H9 (cell line): ENCODE results near the gene PACC1. TPM values are rescaled to one million over a fixed set of nuclear protein-coding genes. Genes with fewer than 3 reads are reported as not detected.
A peak's percentile ranks its signal among the peaks of the same experiment; 100 is the strongest.

Experiments
- DNase-seq: peaks from one replicate; pipeline ENCODE4 v3.0.0-alpha.2; 2017
- H2AFZ ChIP-seq: one replicate; pipeline ENCODE4 v1.6.1; 2013; ENCODE audit warnings: mild to moderate bottlenecking, low read length, control low read depth, moderate library complexity
- H2AK5ac ChIP-seq: 2 replicates; pipeline ENCODE4 v1.6.1; 2013; ENCODE audit warnings: low read length, control low read depth, mixed read lengths; ENCODE audit not compliant: insufficient read length
- H2BK120ac ChIP-seq: one replicate; pipeline ENCODE4 v1.6.1; 2013; ENCODE audit warnings: low read depth, mild to moderate bottlenecking, low read length, control low read depth, inconsistent platforms; ENCODE audit not compliant: poor library complexity, severe bottlenecking
- H2BK12ac ChIP-seq: 2 replicates; pipeline ENCODE4 v1.6.1; 2013; ENCODE audit warnings: low read length, control low read depth, mixed read lengths, low read depth; ENCODE audit not compliant: insufficient read length
- H2BK15ac ChIP-seq: 2 replicates; pipeline ENCODE4 v1.6.1; 2013; ENCODE audit warnings: low read depth, low read length, control low read depth
- H2BK20ac ChIP-seq: one replicate; pipeline ENCODE4 v1.6.1; 2013; ENCODE audit warnings: low read depth, mild to moderate bottlenecking, low read length, control low read depth, inconsistent platforms; ENCODE audit not compliant: poor library complexity, severe bottlenecking
- H2BK5ac ChIP-seq: 2 replicates; pipeline ENCODE4 v1.6.1; 2013; ENCODE audit warnings: low read length, control low read depth, mixed read lengths; ENCODE audit not compliant: insufficient read length
- H3K14ac ChIP-seq: 2 replicates; pipeline ENCODE4 v1.6.1; 2013; ENCODE audit warnings: low read length, control low read depth; ENCODE audit not compliant: insufficient read depth
- H3K18ac ChIP-seq: 2 replicates; pipeline ENCODE4 v1.6.1; 2013; ENCODE audit warnings: low read depth, mild to moderate bottlenecking, mixed read lengths, low read length, control low read depth; ENCODE audit not compliant: insufficient read length
- H3K23ac ChIP-seq: 2 replicates; pipeline ENCODE4 v1.6.1; 2013; ENCODE audit warnings: low read length, control low read depth, mixed read lengths, low read depth; ENCODE audit not compliant: insufficient read length
- H3K23me2 ChIP-seq: 2 replicates; pipeline ENCODE4 v1.6.1; 2013; ENCODE audit warnings: low read depth, mild to moderate bottlenecking, mixed read lengths, low read length, control low read depth; ENCODE audit not compliant: insufficient read length, poor library complexity, severe bottlenecking
- H3K27ac ChIP-seq: 2 replicates; pipeline ENCODE4 v1.5.1; 2013; ENCODE audit warnings: low read length, control low read depth, mixed read lengths, low read depth; ENCODE audit not compliant: insufficient read length
- H3K27me3 ChIP-seq: 2 replicates; pipeline ENCODE4 v1.6.1; 2013; ENCODE audit warnings: low read length, control low read depth, inconsistent platforms; ENCODE audit not compliant: insufficient read depth
- H3K4ac ChIP-seq: 2 replicates; pipeline ENCODE4 v1.6.1; 2013; ENCODE audit warnings: low read depth, mild to moderate bottlenecking, control low read depth, inconsistent platforms, low read length, moderate library complexity
- H3K4me1 ChIP-seq: 2 replicates; pipeline ENCODE4 v1.6.1; 2013; ENCODE audit warnings: low read length, control low read depth, inconsistent platforms; ENCODE audit not compliant: insufficient read depth
- H3K4me2 ChIP-seq: 2 replicates; pipeline ENCODE4 v1.6.1; 2013; ENCODE audit warnings: low read length, control low read depth, mixed read lengths; ENCODE audit not compliant: insufficient read length, insufficient read depth
- H3K56ac ChIP-seq: 2 replicates; pipeline ENCODE4 v1.6.1; 2013; ENCODE audit warnings: low read depth, mild to moderate bottlenecking, mixed read lengths, low read length, control low read depth; ENCODE audit not compliant: insufficient read length
- H3K79me1 ChIP-seq: 2 replicates; pipeline ENCODE4 v1.6.1; 2013; ENCODE audit warnings: low read depth, mild to moderate bottlenecking, moderate library complexity, low read length, control low read depth, inconsistent platforms; ENCODE audit not compliant: insufficient read depth, poor library complexity, severe bottlenecking
- H3K79me2 ChIP-seq: 2 replicates; pipeline ENCODE4 v1.6.1; 2013; ENCODE audit warnings: low read length, control low read depth, inconsistent platforms; ENCODE audit not compliant: insufficient read depth
- H3K9ac ChIP-seq: 2 replicates; pipeline ENCODE4 v1.6.1; 2013; ENCODE audit warnings: low read length, control low read depth, mixed read lengths; ENCODE audit not compliant: insufficient read length; ENCODE audit errors: extremely low read depth
- H3K9me3 ChIP-seq: one replicate; pipeline ENCODE4 v1.6.1; 2013; ENCODE audit warnings: low read depth, low read length, inconsistent platforms; ENCODE audit not compliant: control insufficient read depth
- H3T11ph ChIP-seq: one replicate; pipeline ENCODE4 v1.6.1; 2013; ENCODE audit warnings: mild to moderate bottlenecking, low read length, control low read depth, inconsistent platforms
- H4K20me1 ChIP-seq: one replicate; pipeline ENCODE4 v1.6.1; 2013; ENCODE audit not compliant: control insufficient read depth, insufficient read length, insufficient read depth
- H4K5ac ChIP-seq: 2 replicates; pipeline ENCODE4 v1.6.1; 2013; ENCODE audit warnings: low read depth, mild to moderate bottlenecking, mixed read lengths, low read length, control low read depth; ENCODE audit not compliant: insufficient read length
- H4K8ac ChIP-seq: replicated peaks from 2 replicates; pipeline ENCODE4 v1.6.1; 2013; ENCODE audit warnings: low read length, control low read depth, mixed read lengths, low read depth; ENCODE audit not compliant: insufficient read length
- H4K91ac ChIP-seq: 2 replicates; pipeline ENCODE4 v1.6.1; 2013; ENCODE audit warnings: low read depth, mild to moderate bottlenecking, moderate library complexity, mixed read lengths, low read length, control low read depth; ENCODE audit not compliant: insufficient read length
- H3K27ac Mint-ChIP-seq, 3 experiments: 2 replicates in 2 of 3; 3 replicates in 1 of 3; pipeline ENCODE4 v1.8.0; 2020 to 2021; ENCODE audit warnings: mixed read lengths in 3 of 3, mild to moderate bottlenecking in 1 of 3, moderate library complexity in 1 of 3
- H3K27me3 Mint-ChIP-seq: 2 replicates; pipeline ENCODE4 v1.8.0; 2021; ENCODE audit warnings: low read depth, mild to moderate bottlenecking, moderate library complexity, mixed read lengths
- H3K36me3 Mint-ChIP-seq, 3 experiments: 2 replicates in 2 of 3; 3 replicates in 1 of 3; pipeline ENCODE4 v1.8.0; 2020 to 2021; ENCODE audit warnings: low read depth in 3 of 3, mixed read lengths in 3 of 3; ENCODE audit not compliant: insufficient read depth in 1 of 3
- H3K4me1 Mint-ChIP-seq, 2 experiments: 2 replicates each; pipeline ENCODE4 v1.8.0; 2020; ENCODE audit warnings: mixed read lengths in 2 of 2
- H3K4me3 Mint-ChIP-seq, 2 experiments: 2 replicates in 1 of 2; 3 replicates in 1 of 2; pipeline ENCODE4 v1.8.0; 2020 to 2021; ENCODE audit warnings: mild to moderate bottlenecking in 2 of 2, mixed read lengths in 2 of 2, moderate library complexity in 1 of 2
- H3K9me3 Mint-ChIP-seq, 2 experiments: 2 replicates in 1 of 2; 3 replicates in 1 of 2; pipeline ENCODE4 v1.8.0; 2020; ENCODE audit warnings: mild to moderate bottlenecking in 2 of 2, mixed read lengths in 2 of 2, moderate library complexity in 1 of 2
- total RNA-seq: library from RNA; stranded (reverse); gene quantifications from 2 replicates; pipeline ENCODE4 v1.2.1, GENCODE V29; 2021
- TF ChIP-seq, protein P1 (sequence below): fragments of 200-600 bp; sonication (generic); conservative IDR thresholded peaks from 3 replicates; pipeline ENCODE4 v1.8.0; 2021; ENCODE audit warnings: antibody characterized with exemption, mild to moderate bottlenecking

PACC1 gene
- total RNA-seq, 1 experiment from 2014 or later, result 10.9 TPM

DNA sequence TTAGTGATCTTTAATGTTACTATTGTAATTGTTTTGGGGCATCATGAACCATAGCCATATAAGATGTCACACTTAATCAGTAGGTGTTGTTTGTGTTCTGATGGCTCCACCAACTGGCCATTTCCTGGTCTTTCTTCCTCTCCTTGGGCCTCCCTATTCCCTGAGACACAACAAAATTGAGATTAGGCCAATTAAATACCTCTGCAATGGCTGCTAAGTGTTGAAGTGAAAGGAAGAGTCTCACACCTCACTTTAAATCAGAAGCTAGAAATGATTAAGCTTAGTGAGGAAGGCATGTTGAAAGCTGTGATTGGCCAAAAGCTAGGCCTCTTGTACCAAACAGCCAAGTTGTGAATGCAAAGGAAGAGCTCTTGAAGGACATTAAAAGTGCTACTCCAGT, 98.8 kb downstream of the PACC1 start:
- Histone ChIP-seq H2BK15ac (no peak overlapping the region), H3K9me3 (no peaks in the 10 kb centered on the region), H2AFZ (no peak overlapping the region), H4K91ac (no peak overlapping the region), H3K27me3 (no peaks in the 10 kb centered on the region), H3K79me1 (no peaks in the 10 kb centered on the region), H3K4ac (no peak overlapping the region), H2AK5ac (no peak overlapping the region), H3K23ac (no peak overlapping the region), H3K79me2 (no peaks in the 10 kb centered on the region; the same call in 1 of the 2 replicates), H3K18ac (no peak overlapping the region), H4K8ac (no peak overlapping the region), H3K56ac (no peak overlapping the region), H3K4me1 (peaks cover 4% of the 10 kb centered on the region; the same call in 1 of the 2 replicates), H4K5ac (no peak overlapping the region), H2BK120ac (no peak overlapping the region), H3K27ac (no peak overlapping the region), H2BK5ac (no peak overlapping the region), H3K14ac (no peak overlapping the region), H3T11ph (no peak overlapping the region), H2BK20ac (no peak overlapping the region), H3K9ac (no peak overlapping the region), H3K4me2 (no peak overlapping the region), H3K23me2 (no peaks in the 10 kb centered on the region), H2BK12ac (no peak overlapping the region), H4K20me1 (no peaks in the 10 kb centered on the region)
- peak overlapping the region; percentile 85 to 95 (median 90) for H3K27ac Mint-ChIP-seq
- peaks cover 3 to 5% of the 10 kb centered on the region in 2 experiments; a peak in 3 of 5 replicates for H3K9me3 Mint-ChIP-seq
- TF ChIP-seq, protein P1, sequence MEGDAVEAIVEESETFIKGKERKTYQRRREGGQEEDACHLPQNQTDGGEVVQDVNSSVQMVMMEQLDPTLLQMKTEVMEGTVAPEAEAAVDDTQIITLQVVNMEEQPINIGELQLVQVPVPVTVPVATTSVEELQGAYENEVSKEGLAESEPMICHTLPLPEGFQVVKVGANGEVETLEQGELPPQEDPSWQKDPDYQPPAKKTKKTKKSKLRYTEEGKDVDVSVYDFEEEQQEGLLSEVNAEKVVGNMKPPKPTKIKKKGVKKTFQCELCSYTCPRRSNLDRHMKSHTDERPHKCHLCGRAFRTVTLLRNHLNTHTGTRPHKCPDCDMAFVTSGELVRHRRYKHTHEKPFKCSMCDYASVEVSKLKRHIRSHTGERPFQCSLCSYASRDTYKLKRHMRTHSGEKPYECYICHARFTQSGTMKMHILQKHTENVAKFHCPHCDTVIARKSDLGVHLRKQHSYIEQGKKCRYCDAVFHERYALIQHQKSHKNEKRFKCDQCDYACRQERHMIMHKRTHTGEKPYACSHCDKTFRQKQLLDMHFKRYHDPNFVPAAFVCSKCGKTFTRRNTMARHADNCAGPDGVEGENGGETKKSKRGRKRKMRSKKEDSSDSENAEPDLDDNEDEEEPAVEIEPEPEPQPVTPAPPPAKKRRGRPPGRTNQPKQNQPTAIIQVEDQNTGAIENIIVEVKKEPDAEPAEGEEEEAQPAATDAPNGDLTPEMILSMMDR, result peak; percentile 66
- H3K27me3 Mint-ChIP-seq, result no peaks in the 10 kb centered on the region
- peaks cover 4 to 7% (median 5%) of the 10 kb centered on the region in 3 experiments for H3K36me3 Mint-ChIP-seq
- peak overlapping the region in 1 of 2 experiments; percentile 19; a peak in 1 of 5 replicates for H3K4me3 Mint-ChIP-seq
- peak; percentile 66 for DNase-seq
- H3K4me1 Mint-ChIP-seq, result peaks cover 18 to 20% of the 10 kb centered on the region in 2 experiments
